ENCODE results near the gene MARCHF10.

Gene MARCHF10

DNA sequence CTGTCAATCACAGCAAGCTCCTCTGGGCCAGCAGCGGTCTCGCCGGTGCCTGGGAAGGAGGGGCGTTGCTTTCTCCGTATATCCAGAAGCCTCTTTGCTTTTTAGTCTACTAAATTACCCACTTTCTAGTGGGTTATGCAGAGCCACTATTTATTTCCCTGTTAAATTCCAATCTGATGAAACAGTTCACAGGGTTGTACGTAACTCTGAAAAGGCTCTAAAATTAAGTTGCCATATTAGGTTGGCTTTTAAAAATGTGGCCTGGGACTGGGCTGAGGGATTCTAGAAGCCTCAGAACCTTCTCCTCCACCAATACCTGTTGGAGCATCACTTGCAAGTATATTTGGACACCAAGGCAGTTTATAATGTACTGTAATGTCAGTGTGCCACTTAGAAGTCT lies 27.2 kb downstream of the MARCHF10 start:
- no peak for DNase-seq (ENCODE audit: extremely low read depth, insufficient read length)
- TF ChIP-seq, protein P1, sequence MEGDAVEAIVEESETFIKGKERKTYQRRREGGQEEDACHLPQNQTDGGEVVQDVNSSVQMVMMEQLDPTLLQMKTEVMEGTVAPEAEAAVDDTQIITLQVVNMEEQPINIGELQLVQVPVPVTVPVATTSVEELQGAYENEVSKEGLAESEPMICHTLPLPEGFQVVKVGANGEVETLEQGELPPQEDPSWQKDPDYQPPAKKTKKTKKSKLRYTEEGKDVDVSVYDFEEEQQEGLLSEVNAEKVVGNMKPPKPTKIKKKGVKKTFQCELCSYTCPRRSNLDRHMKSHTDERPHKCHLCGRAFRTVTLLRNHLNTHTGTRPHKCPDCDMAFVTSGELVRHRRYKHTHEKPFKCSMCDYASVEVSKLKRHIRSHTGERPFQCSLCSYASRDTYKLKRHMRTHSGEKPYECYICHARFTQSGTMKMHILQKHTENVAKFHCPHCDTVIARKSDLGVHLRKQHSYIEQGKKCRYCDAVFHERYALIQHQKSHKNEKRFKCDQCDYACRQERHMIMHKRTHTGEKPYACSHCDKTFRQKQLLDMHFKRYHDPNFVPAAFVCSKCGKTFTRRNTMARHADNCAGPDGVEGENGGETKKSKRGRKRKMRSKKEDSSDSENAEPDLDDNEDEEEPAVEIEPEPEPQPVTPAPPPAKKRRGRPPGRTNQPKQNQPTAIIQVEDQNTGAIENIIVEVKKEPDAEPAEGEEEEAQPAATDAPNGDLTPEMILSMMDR (IDR thresholded peaks at IDR 0.05; ENCODE audit: insufficient read depth, low read length, poor library complexity, severe bottlenecking), result no peak
- Histone ChIP-seq H3K4me3 (replicated peaks; ENCODE audit: low read depth, low read length) (no peak overlapping the region), H3K36me3 (ENCODE audit: control insufficient read depth, insufficient read depth, low read length) (no peaks in the 10 kb centered on the region), H3K27me3 (replicated peaks; ENCODE audit: control insufficient read depth, insufficient read depth, low read length) (no peaks in the 10 kb centered on the region; the same call in 1 of the 2 replicates)

DNA sequence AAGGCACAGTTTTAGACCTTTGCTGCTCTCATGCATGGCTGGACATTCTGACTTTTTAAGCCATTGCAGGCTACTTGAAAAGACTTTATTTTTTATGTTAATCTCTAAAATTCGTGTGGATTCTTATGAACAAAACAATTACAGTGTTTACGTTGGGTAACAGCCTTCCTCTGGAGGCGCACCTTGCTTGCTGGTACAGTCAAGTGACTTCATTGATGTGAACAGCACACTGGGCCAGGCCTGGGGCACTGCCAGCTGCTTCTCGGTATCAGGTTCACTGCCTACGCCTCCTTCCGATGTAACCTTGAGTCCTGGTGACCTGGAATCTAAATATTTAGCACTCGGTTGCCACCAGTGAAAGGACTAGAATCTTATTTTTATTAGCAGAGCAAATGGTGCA lies 27.8 kb downstream of the MARCHF10 start:
- TF ChIP-seq, protein P1 (IDR thresholded peaks at IDR 0.05; ENCODE audit: insufficient read depth, low read length, poor library complexity, severe bottlenecking), result no peak
- no peak for DNase-seq (ENCODE audit: extremely low read depth, insufficient read length)
- Histone ChIP-seq H3K27me3 (replicated peaks; ENCODE audit: control insufficient read depth, insufficient read depth, low read length) (no peaks in the 10 kb centered on the region; the same call in 1 of the 2 replicates), H3K4me3 (replicated peaks; ENCODE audit: low read depth, low read length) (no peak overlapping the region), H3K36me3 (ENCODE audit: control insufficient read depth, insufficient read depth, low read length) (no peaks in the 10 kb centered on the region)

- Histone ChIP-seq H3K27me3 (replicated peaks; ENCODE audit: control insufficient read depth, insufficient read depth, low read length) (no peaks in the 10 kb centered on the region; the same call in 1 of the 2 replicates), H3K36me3 (ENCODE audit: control insufficient read depth, insufficient read depth, low read length) (no peaks in the 10 kb centered on the region), H3K4me3 (replicated peaks; ENCODE audit: low read depth, low read length) (no peak overlapping the region)
- TF ChIP-seq, protein P1 (IDR thresholded peaks at IDR 0.05; ENCODE audit: insufficient read depth, low read length, poor library complexity, severe bottlenecking), result no peak
- no peak for DNase-seq (ENCODE audit: extremely low read depth, insufficient read length)
Measured at GRCh38 chr17:62778990-62779681, 29.0 kb downstream of the MARCHF10 start.

DNA sequence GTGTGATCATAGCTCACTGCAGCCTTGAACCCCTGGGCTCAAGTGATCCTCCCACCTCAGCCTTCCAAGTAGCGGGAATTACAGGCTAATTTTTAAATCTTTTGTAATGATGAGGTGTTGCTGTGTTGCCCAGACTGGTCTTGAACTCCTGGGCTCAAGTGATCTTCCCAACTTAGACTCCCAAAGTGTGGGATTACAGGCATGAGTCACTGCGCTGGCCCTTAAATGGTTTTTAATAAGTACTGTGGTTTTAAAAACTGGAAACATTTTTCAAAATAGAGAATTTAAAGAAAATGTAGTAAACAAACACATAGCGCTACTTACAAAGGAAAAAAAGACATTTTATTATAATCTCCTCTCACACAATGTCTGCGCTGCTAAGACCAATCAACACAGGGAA lies 32.2 kb downstream of the MARCHF10 start:
- Histone ChIP-seq H3K4me3 (replicated peaks; ENCODE audit: low read depth, low read length) (no peak overlapping the region), H3K36me3 (ENCODE audit: control insufficient read depth, insufficient read depth, low read length) (no peaks in the 10 kb centered on the region), H3K27me3 (replicated peaks; ENCODE audit: control insufficient read depth, insufficient read depth, low read length) (peaks cover 1% of the 10 kb centered on the region; the same call in 1 of the 2 replicates)
- TF ChIP-seq, protein P1 (IDR thresholded peaks at IDR 0.05; ENCODE audit: insufficient read depth, low read length, poor library complexity, severe bottlenecking), result no peak
- DNase-seq (ENCODE audit: extremely low read depth, insufficient read length), result no peak

DNA sequence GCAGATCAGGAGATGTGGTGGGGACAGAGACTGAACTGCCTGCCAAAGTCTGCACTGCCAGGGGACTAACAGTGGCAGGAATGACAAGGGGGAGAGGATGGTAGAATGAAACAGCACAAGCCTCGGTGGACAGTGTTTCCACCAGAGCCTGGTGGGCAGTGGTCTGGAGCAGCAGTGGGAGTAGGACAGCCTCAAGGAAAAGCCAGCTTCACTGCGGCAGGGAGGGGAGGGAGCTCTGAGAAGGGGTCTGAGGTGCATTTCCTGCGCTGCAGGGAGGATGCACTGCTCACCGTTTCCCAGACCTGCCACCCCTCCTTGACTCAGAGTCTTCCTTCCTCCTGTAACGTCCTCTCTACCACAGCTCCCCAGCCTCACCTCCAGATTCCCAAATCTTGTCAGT lies 33.8 kb downstream of the MARCHF10 start:
- no peaks in the 10 kb centered on the region for H3K36me3 ChIP-seq (ENCODE audit: control insufficient read depth, insufficient read depth, low read length)
- no peak for DNase-seq (ENCODE audit: extremely low read depth, insufficient read length)
- H3K27me3 ChIP-seq (replicated peaks; ENCODE audit: control insufficient read depth, insufficient read depth, low read length), result peaks cover 1% of the 10 kb centered on the region; the same call in 1 of the 2 replicates
- H3K4me3 ChIP-seq (replicated peaks; ENCODE audit: low read depth, low read length), result no peak overlapping the region
- TF ChIP-seq, protein P1 (IDR thresholded peaks at IDR 0.05; ENCODE audit: insufficient read depth, low read length, poor library complexity, severe bottlenecking), result no peak
